ENCODE data around the gene ANKRD42. TPM values are rescaled to one million over a fixed set of nuclear protein-coding genes. Genes with fewer than 3 reads are reported as not detected.

Gene ANKRD42
- total RNA-seq, 1 donor from 2014 or later = 9.8 TPM

DNA sequence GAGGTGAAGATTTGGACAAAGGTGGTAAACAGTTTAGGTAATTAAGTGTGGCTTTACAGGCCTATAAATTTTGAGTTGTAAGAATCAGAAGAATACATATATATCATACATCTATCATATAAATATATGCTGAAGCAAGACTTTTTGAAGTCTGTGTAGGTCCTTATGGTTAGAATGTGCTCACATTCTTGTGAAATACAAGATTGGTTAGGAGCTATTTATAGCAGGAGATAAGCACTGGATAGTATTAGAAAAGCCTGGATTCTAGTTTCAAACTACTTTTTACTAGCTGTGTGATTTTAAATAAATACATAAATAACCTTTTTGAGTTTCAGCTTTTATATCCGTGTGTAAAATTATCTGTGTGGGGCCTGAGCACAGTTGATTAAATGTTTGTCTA is 42.3 kb downstream of the ANKRD42 start:
- TF ChIP-seq, protein P1, sequence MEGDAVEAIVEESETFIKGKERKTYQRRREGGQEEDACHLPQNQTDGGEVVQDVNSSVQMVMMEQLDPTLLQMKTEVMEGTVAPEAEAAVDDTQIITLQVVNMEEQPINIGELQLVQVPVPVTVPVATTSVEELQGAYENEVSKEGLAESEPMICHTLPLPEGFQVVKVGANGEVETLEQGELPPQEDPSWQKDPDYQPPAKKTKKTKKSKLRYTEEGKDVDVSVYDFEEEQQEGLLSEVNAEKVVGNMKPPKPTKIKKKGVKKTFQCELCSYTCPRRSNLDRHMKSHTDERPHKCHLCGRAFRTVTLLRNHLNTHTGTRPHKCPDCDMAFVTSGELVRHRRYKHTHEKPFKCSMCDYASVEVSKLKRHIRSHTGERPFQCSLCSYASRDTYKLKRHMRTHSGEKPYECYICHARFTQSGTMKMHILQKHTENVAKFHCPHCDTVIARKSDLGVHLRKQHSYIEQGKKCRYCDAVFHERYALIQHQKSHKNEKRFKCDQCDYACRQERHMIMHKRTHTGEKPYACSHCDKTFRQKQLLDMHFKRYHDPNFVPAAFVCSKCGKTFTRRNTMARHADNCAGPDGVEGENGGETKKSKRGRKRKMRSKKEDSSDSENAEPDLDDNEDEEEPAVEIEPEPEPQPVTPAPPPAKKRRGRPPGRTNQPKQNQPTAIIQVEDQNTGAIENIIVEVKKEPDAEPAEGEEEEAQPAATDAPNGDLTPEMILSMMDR (IDR thresholded peaks at IDR 0.05) = no peak
- no peaks in the 10 kb centered on the region for H3K36me3 Mint-ChIP-seq (ENCODE audit: unreplicated experiment)
- H3K9me3 Mint-ChIP-seq (ENCODE audit: unreplicated experiment) = no peaks in the 10 kb centered on the region
- DNase-seq (ENCODE audit: extremely low spot score, unreplicated experiment) = no peak
- peaks cover 18% of the 10 kb centered on the region for H3K27me3 Mint-ChIP-seq (ENCODE audit: unreplicated experiment)
- H3K4me3 Mint-ChIP-seq (ENCODE audit: unreplicated experiment) = no peak overlapping the region
- H3K4me1 Mint-ChIP-seq (ENCODE audit: unreplicated experiment) = no peaks in the 10 kb centered on the region
- H3K27ac Mint-ChIP-seq (ENCODE audit: unreplicated experiment) = no peak overlapping the region

DNA sequence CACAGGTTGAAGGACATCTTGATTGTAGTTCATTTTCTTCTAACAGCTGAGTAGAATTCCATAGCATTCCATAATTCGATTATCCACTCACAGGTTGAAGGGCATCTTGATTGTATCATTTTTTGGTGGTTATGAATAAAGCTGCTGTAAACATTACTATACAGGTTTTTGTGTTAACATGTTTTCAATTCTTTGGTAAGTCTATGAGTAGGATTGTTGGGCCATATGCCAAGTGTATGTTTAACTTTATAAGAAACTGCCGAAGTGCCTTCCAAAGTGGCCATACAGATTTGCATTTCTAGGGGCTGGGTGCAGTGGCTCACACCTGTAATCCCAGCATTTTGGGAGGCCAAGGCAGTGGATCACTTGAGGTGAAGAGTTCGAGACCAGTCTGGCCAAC is 44.6 kb downstream of the ANKRD42 start:
- no peaks in the 10 kb centered on the region for H3K36me3 Mint-ChIP-seq (ENCODE audit: unreplicated experiment)
- peaks cover 4% of the 10 kb centered on the region for H3K27me3 Mint-ChIP-seq (ENCODE audit: unreplicated experiment)
- DNase-seq (ENCODE audit: extremely low spot score, unreplicated experiment) = no peak
- TF ChIP-seq, protein P1 (IDR thresholded peaks at IDR 0.05) = no peak
- H3K4me3 Mint-ChIP-seq (ENCODE audit: unreplicated experiment) = no peak overlapping the region
- no peaks in the 10 kb centered on the region for H3K4me1 Mint-ChIP-seq (ENCODE audit: unreplicated experiment)
- no peak overlapping the region for H3K27ac Mint-ChIP-seq (ENCODE audit: unreplicated experiment)
- H3K9me3 Mint-ChIP-seq (ENCODE audit: unreplicated experiment) = no peaks in the 10 kb centered on the region

DNA sequence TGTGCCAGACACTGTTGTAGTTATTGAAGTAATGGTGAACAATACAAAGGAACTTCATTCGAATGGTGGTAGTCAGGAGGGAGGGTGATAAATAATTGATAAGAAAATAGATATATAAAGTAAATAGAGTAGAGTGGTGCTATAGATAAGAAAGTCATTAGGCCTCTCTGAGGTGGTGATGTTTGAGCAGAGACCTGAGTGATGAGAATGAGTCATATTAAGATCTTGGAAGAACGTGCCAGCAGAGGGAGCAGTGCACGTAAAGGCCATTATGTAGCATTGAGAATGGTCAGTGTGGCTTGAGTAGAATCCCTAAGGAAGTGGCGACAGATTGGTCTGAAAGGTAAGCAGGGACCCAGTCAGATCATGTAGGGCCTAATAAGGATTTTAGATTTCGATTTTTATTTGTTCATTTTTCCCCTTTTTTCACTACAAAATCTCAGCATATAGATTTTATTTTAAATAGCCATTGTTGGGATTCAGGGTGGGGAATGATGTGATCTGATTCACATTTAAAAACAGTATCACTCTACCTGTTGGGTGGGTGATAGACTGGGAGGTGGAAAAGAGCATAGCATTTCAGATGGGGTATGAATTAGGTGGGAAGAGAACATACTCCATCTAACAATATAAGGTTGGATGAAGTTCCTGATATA is 47.9 kb downstream of the ANKRD42 start:
- Mint-ChIP-seq H3K36me3 (ENCODE audit: unreplicated experiment) (no peaks in the 10 kb centered on the region), H3K4me1 (ENCODE audit: unreplicated experiment) (no peaks in the 10 kb centered on the region), H3K27ac (ENCODE audit: unreplicated experiment) (no peak overlapping the region), H3K4me3 (ENCODE audit: unreplicated experiment) (no peak overlapping the region), H3K27me3 (ENCODE audit: unreplicated experiment) (no peaks in the 10 kb centered on the region), H3K9me3 (ENCODE audit: unreplicated experiment) (no peaks in the 10 kb centered on the region)
- DNase-seq (ENCODE audit: extremely low spot score, unreplicated experiment) = no peak
- TF ChIP-seq, protein P1 (IDR thresholded peaks at IDR 0.05) = peak; percentile 67

DNA sequence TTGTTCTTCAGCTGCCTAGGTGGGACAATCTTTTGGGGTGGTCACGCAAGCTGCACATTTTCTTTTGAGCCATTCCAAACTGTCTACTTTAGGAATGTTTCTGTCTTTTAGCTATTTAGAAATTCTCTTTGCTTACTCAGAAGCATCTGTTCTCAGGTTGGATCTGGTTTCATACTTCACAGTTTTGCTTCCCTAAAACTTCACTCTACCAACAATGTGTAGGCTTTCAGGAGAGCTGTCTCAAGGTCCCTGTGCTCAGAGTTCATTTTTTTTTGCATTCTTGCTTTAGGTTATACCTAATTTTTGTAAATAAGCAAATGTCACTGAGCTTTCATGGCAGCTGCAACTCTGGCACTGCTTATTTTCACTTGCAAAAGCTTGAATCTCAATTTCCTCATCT is 55.9 kb downstream of the ANKRD42 start:
- DNase-seq (ENCODE audit: extremely low spot score, unreplicated experiment) = no peak
- H3K4me3 Mint-ChIP-seq (ENCODE audit: unreplicated experiment) = no peak overlapping the region
- no peak overlapping the region for H3K27ac Mint-ChIP-seq (ENCODE audit: unreplicated experiment)
- TF ChIP-seq, protein P1 (IDR thresholded peaks at IDR 0.05) = no peak
- no peaks in the 10 kb centered on the region for H3K9me3 Mint-ChIP-seq (ENCODE audit: unreplicated experiment)
- no peaks in the 10 kb centered on the region for H3K27me3 Mint-ChIP-seq (ENCODE audit: unreplicated experiment)
- no peaks in the 10 kb centered on the region for H3K36me3 Mint-ChIP-seq (ENCODE audit: unreplicated experiment)
- H3K4me1 Mint-ChIP-seq (ENCODE audit: unreplicated experiment) = no peaks in the 10 kb centered on the region

DNA sequence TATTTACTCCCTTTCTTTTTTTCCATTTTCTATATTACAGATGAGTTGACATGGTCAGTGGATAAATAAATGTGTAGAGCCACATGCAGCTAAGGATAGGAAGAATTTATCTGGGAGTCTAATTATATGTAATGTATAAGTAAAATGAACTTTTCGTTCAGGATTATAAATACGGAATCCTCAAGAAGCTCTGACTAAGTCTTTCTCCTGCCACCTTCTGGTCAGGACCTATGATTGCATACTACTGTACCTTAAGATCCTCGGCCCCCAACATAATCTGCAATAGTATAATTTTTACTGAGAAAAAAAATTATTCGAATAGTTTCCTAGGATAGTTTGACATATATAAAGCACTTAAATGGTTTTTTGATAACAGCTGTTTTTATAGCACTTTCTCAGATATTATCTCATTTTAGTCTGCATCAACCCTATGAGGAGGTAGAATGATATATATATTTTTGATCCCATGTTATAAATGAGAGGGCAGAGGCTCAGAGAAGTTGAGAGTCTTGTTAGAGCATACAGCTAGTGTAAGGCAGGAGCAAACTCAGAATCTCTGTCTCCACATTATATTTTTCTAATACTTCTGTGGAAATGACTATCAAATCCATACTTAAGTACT is 56.6 kb downstream of the ANKRD42 start:
- no peaks in the 10 kb centered on the region for H3K27me3 Mint-ChIP-seq (ENCODE audit: unreplicated experiment)
- no peaks in the 10 kb centered on the region for H3K9me3 Mint-ChIP-seq (ENCODE audit: unreplicated experiment)
- H3K4me3 Mint-ChIP-seq (ENCODE audit: unreplicated experiment) = no peak overlapping the region
- no peak overlapping the region for H3K27ac Mint-ChIP-seq (ENCODE audit: unreplicated experiment)
- H3K4me1 Mint-ChIP-seq (ENCODE audit: unreplicated experiment) = no peaks in the 10 kb centered on the region
- DNase-seq (ENCODE audit: extremely low spot score, unreplicated experiment) = no peak
- peaks cover under 1% of the 10 kb centered on the region for H3K36me3 Mint-ChIP-seq (ENCODE audit: unreplicated experiment)
- TF ChIP-seq, protein P1 (IDR thresholded peaks at IDR 0.05) = peak; percentile 80

Measured in osteocyte (in vitro differentiated cells).